Gastroesophageal sphincter (tissue), 4 donors: Measurements from ENCODE around the gene AUTS2. TPM values are rescaled to one million over a fixed set of nuclear protein-coding genes. Genes with fewer than 3 reads are reported as not detected.

ENCODE experiments used
- ATAC-seq: fragments of 150-250 bp; one replicate; pipeline ENCODE4 v1.9.1; 2016; ENCODE audit warnings: mild to moderate bottlenecking, moderate library complexity
- H3K27ac ChIP-seq, 4 donors: fragments of 200-600 bp; sonication (generic) in 3 of 4; 1 replicate in 3 of 4; 2 replicates in 1 of 4; pipeline ENCODE4 v1.5.1; 2016 to 2019
- H3K27me3 ChIP-seq: fragments of 200-600 bp; sonication (generic); one replicate; pipeline ENCODE4 v1.5.1; 2019
- H3K36me3 ChIP-seq, 2 donors: fragments of 200-600 bp; sonication (generic); one replicate each; pipeline ENCODE4 v1.5.1; 2019; ENCODE audit warnings: control low read depth in 1 of 2
- H3K4me1 ChIP-seq, 3 donors: fragments of 200-600 bp; sonication (generic); 1 replicate in 2 of 3; 2 replicates in 1 of 3; pipeline ENCODE4 v1.5.1; 2016 to 2019; ENCODE audit warnings: control low read depth in 2 of 3
- H3K4me3 ChIP-seq, 2 donors: fragments of 200-600 bp; sonication (generic); one replicate each; pipeline ENCODE4 v1.5.1; 2019; ENCODE audit warnings: mild to moderate bottlenecking in 1 of 2, moderate library complexity in 1 of 2
- H3K9me3 ChIP-seq, 3 donors: fragments of 200-600 bp; sonication (generic); one replicate each; pipeline ENCODE4 v1.5.1; 2017 to 2019; ENCODE audit warnings: control low read depth in 2 of 3
- CTCF ChIP-seq, 4 experiments: fragments of 200-600 bp in 2 of 4; fragments of 450-650 bp in 2 of 4; sonication (generic) in 1 of 4; IDR thresholded peaks; one replicate each; pipeline ENCODE4 v1.5.1; 2017 to 2019; ENCODE audit warnings: antibody characterized with exemption in 4 of 4, mild to moderate bottlenecking in 2 of 4, moderate library complexity in 2 of 4
- EP300 ChIP-seq: sonication (generic); formaldehyde crosslinking; IDR thresholded peaks from one replicate; pipeline ENCODE4 v1.6.1; 2017; ENCODE audit warnings: antibody characterized with exemption, mild to moderate bottlenecking
- POLR2A ChIP-seq, 2 donors: fragments of 450-650 bp; IDR thresholded peaks; one replicate each; pipeline ENCODE4 v1.6.1; 2017; ENCODE audit warnings: antibody characterized with exemption in 2 of 2, mild to moderate bottlenecking in 2 of 2, moderate library complexity in 1 of 2
- POLR2AphosphoS5 ChIP-seq: sonication (generic); formaldehyde crosslinking; IDR thresholded peaks from one replicate; pipeline ENCODE4 v1.6.1; 2017; ENCODE audit warnings: antibody characterized with exemption
- WGBS, 2 donors: methylation state at CpG; one replicate each; pipeline ENCODE4 v1.1.5; 2018; ENCODE audit warnings: low coverage in 1 of 2; 5-methylcytosine and 5-hydroxymethylcytosine counted together
- total RNA-seq, 4 donors: library from RNA; depleted of rRNA; stranded (reverse); fragments of >200 nt; gene quantifications; one replicate each; pipeline ENCODE4 v1.1.0, GENCODE V29; 2016

The AUTS2 gene
- total RNA-seq, 4 donors from 2014 or later = 12.2 to 48.7 (median 44.1) TPM

- H3K27me3 ChIP-seq = no peaks in the 10 kb centered on the region
- no peaks in the 10 kb centered on the region for H3K9me3 ChIP-seq
- 59 to 93% methylated on average over 3 of the region's 6 CpGs for WGBS, 2 donors
- ATAC-seq = no peak
- H3K36me3 ChIP-seq = no peaks in the 10 kb centered on the region
- no peak overlapping the region for H3K4me3 ChIP-seq
- TF ChIP-seq POLR2AphosphoS5 = no peak
- TF ChIP-seq POLR2A (IDR thresholded peaks at IDR 0.05) = no peak
- peaks cover 1 to 52% (median 10%) of the 10 kb centered on the region in 3 donors for H3K4me1 ChIP-seq
- H3K27ac ChIP-seq = no peak overlapping the region
Measured at GRCh38 chr7:70700941-70701425, 1102.7 kb downstream of the AUTS2 start.

- Histone ChIP-seq H3K27me3 (no peaks in the 10 kb centered on the region), H3K4me3 (no peak overlapping the region), H3K9me3 (no peaks in the 10 kb centered on the region), H3K4me1 (peaks cover 6 to 52% (median 10%) of the 10 kb centered on the region in 3 donors), H3K27ac (no peak overlapping the region), H3K36me3 (no peaks in the 10 kb centered on the region)
- WGBS, 2 donors = 63 to 68% methylated on average over 5 to 6 of the region's 6 CpGs
- no peak for ATAC-seq
- TF ChIP-seq POLR2A (IDR thresholded peaks at IDR 0.05) (no peak), EP300 (no peak), CTCF (IDR thresholded peaks at IDR 0.05) (no peak), POLR2AphosphoS5 (no peak)
Measured at GRCh38 chr7:70701477-70701876, 1103.2 kb downstream of the AUTS2 start.

- TF ChIP-seq EP300 = no peak
- TF ChIP-seq POLR2A (IDR thresholded peaks at IDR 0.05) = no peak
- TF ChIP-seq POLR2AphosphoS5 = no peak
- no peak for TF ChIP-seq CTCF (IDR thresholded peaks at IDR 0.05)
- H3K27ac ChIP-seq = no peak overlapping the region
- 50 to 60% methylated on average over 1 to 2 of the region's 2 CpGs for WGBS, 2 donors
- H3K4me3 ChIP-seq = no peak overlapping the region
- no peaks in the 10 kb centered on the region for H3K27me3 ChIP-seq
- ATAC-seq = no peak
- H3K9me3 ChIP-seq = no peaks in the 10 kb centered on the region
- H3K36me3 ChIP-seq = no peaks in the 10 kb centered on the region
- peaks cover 6 to 52% (median 10%) of the 10 kb centered on the region in 3 donors for H3K4me1 ChIP-seq
Measured at GRCh38 chr7:70701991-70702390, 1103.7 kb downstream of the AUTS2 start.

- Histone ChIP-seq H3K9me3 (no peaks in the 10 kb centered on the region), H3K4me1 (peaks cover 6 to 49% (median 6%) of the 10 kb centered on the region in 3 donors), H3K4me3 (no peak overlapping the region), H3K27ac (no peak overlapping the region), H3K27me3 (no peaks in the 10 kb centered on the region), H3K36me3 (no peaks in the 10 kb centered on the region)
- no peak for ATAC-seq
- TF ChIP-seq EP300 (no peak), POLR2AphosphoS5 (no peak), POLR2A (IDR thresholded peaks at IDR 0.05) (no peak), CTCF (IDR thresholded peaks at IDR 0.05) (no peak)
- WGBS, 2 donors = 92 to 95% methylated on average over 4 of the region's 4 CpGs
Measured at GRCh38 chr7:70703785-70704184, 1105.5 kb downstream of the AUTS2 start.

GRCh38 chr7:70704831-70705346, 1106.6 kb downstream of the AUTS2 start:
- H3K4me1 ChIP-seq = peaks cover 8 to 58% (median 8%) of the 10 kb centered on the region in 3 donors
- no peaks in the 10 kb centered on the region for H3K9me3 ChIP-seq
- no peak for ATAC-seq
- H3K4me3 ChIP-seq = no peak overlapping the region
- no peak overlapping the region for H3K27ac ChIP-seq
- TF ChIP-seq CTCF (IDR thresholded peaks at IDR 0.05) (no peak), POLR2AphosphoS5 (no peak), EP300 (no peak), POLR2A (IDR thresholded peaks at IDR 0.05) (no peak)
- H3K27me3 ChIP-seq = no peaks in the 10 kb centered on the region
- 30 to 51% methylated on average over 5 of the region's 5 CpGs for WGBS, 2 donors
- no peaks in the 10 kb centered on the region for H3K36me3 ChIP-seq
